NT2/D1 (cell line): ENCODE results near the gene FBXW4.

ENCODE experiments used
- SUZ12 ChIP-seq: IDR thresholded peaks from 2 replicates; pipeline ENCODE4 v1.6.1; 2011; ENCODE audit not compliant: insufficient read length, insufficient read depth; ENCODE audit errors: extremely low read depth
- ZNF274 ChIP-seq: IDR thresholded peaks from 2 replicates; pipeline ENCODE4 v1.6.1; 2011; ENCODE audit warnings: mild to moderate bottlenecking, low read depth, low read length

GRCh38 chr10:101725296-101726114, 30.5 kb upstream of the FBXW4 start:
- TF ChIP-seq SUZ12: no peak
- no peak for TF ChIP-seq ZNF274
